HFFc6 (cell line): ENCODE measurements around the gene SPRED2. TPM values are rescaled to one million over a fixed set of nuclear protein-coding genes. Genes with fewer than 3 reads are reported as not detected.

Source experiments
- DNase-seq: peaks from one replicate; pipeline ENCODE4 v3.0.0-alpha.2; 2018
- H3K27ac Mint-ChIP-seq: 2 replicates; pipeline ENCODE4 v1.8.0; 2020; ENCODE audit warnings: mild to moderate bottlenecking, mixed read lengths
- H3K27me3 Mint-ChIP-seq: 2 replicates; pipeline ENCODE4 v1.8.0; 2021; ENCODE audit warnings: mild to moderate bottlenecking, moderate library complexity, mixed read lengths; ENCODE audit not compliant: insufficient read depth
- H3K36me3 Mint-ChIP-seq: 2 replicates; pipeline ENCODE4 v1.8.0; 2021; ENCODE audit warnings: low read depth, mixed read lengths
- H3K4me1 Mint-ChIP-seq: 2 replicates; pipeline ENCODE4 v1.8.0; 2020; ENCODE audit warnings: low read depth, mixed read lengths
- H3K4me3 Mint-ChIP-seq: 2 replicates; pipeline ENCODE4 v1.8.0; 2020; ENCODE audit warnings: mild to moderate bottlenecking, moderate library complexity, mixed read lengths
- H3K9me3 Mint-ChIP-seq: 2 replicates; pipeline ENCODE4 v1.8.0; 2020; ENCODE audit warnings: mild to moderate bottlenecking, mixed read lengths
- CTCF ChIP-seq: fragments of 200-600 bp; sonication (generic); IDR thresholded peaks from 2 replicates; pipeline ENCODE4 v1.5.0; 2021; ENCODE audit warnings: antibody characterized with exemption, mild to moderate bottlenecking
- total RNA-seq, 6 experiments: library from RNA; stranded (reverse); fragmentation: NEBNext Ultra II Directional; extraction: Animal tissue kit (Norgen Biotek cat#: 25700); gene quantifications; 2 replicates in 1 of 6; 3 replicates in 5 of 6; pipeline ENCODE4 v1.2.3, GENCODE V29; 2021

SPRED2 gene
- total RNA-seq, 6 experiments from 2014 or later = 28.7 to 38.5 (median 33.3) TPM

GRCh38 chr2:65299246-65299645, 133.2 kb downstream of the SPRED2 start:
- TF ChIP-seq CTCF = no peak
- peak; percentile 33 for DNase-seq
- Mint-ChIP-seq H3K4me3 (peak overlapping the region; percentile 20; the same call in 1 of the 2 replicates), H3K36me3 (peaks cover 11% of the 10 kb centered on the region; the same call in 1 of the 2 replicates), H3K4me1 (peaks cover 44% of the 10 kb centered on the region), H3K9me3 (no peaks in the 10 kb centered on the region), H3K27ac (peak overlapping the region; percentile 95), H3K27me3 (no peaks in the 10 kb centered on the region; the same call in none of the 2 replicates)

DNA sequence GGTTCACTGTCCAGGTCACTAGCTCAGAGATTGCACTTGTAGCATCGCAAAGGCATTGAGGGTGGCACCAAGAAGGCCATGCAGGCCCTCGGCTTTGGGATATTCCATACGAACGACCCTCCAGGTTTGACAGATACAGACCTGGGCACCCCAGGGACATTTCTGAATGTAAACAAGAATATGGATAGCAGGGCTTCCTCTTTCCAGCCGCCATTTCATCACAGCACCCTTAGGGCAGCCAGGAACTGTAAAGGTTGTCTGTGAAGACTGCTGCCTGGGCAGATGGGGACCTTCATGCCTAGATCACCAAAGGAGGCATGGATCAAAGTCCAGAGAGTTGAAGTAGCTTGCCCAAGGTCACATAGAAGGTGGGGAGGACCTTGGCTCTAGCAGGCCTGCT, 134.3 kb downstream of the SPRED2 start:
- Mint-ChIP-seq H3K4me1 (peaks cover 42% of the 10 kb centered on the region), H3K36me3 (peaks cover 9% of the 10 kb centered on the region; the same call in 1 of the 2 replicates)
- TF ChIP-seq CTCF = no peak

DNA sequence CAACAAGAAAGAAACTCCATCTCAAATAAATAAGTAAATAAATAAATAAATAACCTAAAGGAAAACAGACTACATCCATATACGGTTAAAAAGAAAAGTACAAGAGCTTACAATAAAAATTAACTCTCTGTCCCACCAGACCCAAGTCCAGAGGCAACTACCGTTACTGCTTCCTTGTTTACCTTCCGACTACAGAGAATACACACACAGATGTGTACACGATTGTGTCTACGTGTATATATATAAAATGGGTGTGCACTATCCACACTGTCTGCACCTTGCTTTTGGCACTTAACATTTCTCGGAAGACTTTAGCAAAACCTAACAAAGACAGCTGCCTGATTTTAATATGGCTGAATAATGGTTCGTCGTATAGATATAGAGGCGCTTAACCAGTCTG, 134.9 kb downstream of the SPRED2 start:
- Mint-ChIP-seq H3K27me3 (peaks cover 1% of the 10 kb centered on the region), H3K36me3 (peaks cover 3% of the 10 kb centered on the region; the same call in 1 of the 2 replicates), H3K9me3 (no peaks in the 10 kb centered on the region), H3K4me1 (peaks cover 36% of the 10 kb centered on the region), H3K27ac (no peak overlapping the region), H3K4me3 (no peak overlapping the region)
- DNase-seq = no peak
- no peak for TF ChIP-seq CTCF

More for the DNA sequence above, 134.3 kb downstream of the SPRED2 start:
- Mint-ChIP-seq H3K4me3 (no peak overlapping the region), H3K9me3 (no peaks in the 10 kb centered on the region), H3K27me3 (no peaks in the 10 kb centered on the region; the same call in none of the 2 replicates), H3K27ac (no peak overlapping the region)
- no peak for DNase-seq

GRCh38 chr2:65296971-65297370, 135.4 kb downstream of the SPRED2 start:
- no peak for DNase-seq
- Mint-ChIP-seq H3K4me3 (no peak overlapping the region), H3K9me3 (no peaks in the 10 kb centered on the region), H3K4me1 (peaks cover 30% of the 10 kb centered on the region), H3K27me3 (peaks cover 1% of the 10 kb centered on the region), H3K36me3 (no peaks in the 10 kb centered on the region), H3K27ac (no peak overlapping the region)
- no peak for TF ChIP-seq CTCF

DNA sequence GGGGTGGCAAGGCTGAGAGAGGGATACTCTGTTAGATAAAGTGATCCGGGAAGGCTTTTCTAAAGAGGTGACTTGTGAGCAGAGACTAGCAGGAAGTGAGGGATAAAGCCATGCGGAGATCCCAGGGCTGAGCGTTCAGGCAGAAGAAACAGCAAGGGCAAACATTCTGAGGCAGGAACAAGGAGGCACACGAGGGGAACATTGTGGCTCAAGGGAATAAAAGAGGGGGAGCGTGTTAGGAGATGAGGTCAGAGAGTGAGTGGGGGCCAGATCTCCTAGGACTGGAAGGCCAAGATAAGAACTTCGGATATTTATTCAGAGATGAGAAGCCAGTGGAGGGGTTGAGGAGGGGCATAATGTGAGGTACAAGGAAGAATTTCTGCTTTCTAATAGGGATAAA, 137.7 kb downstream of the SPRED2 start:
- DNase-seq = no peak
- TF ChIP-seq CTCF = no peak
- Mint-ChIP-seq H3K4me3 (no peak overlapping the region), H3K27ac (no peak overlapping the region), H3K27me3 (peaks cover 1% of the 10 kb centered on the region; the same call in 1 of the 2 replicates), H3K4me1 (peaks cover 8% of the 10 kb centered on the region), H3K36me3 (no peaks in the 10 kb centered on the region), H3K9me3 (no peaks in the 10 kb centered on the region)

- H3K27me3 Mint-ChIP-seq = peaks cover 1% of the 10 kb centered on the region; the same call in 1 of the 2 replicates
- no peaks in the 10 kb centered on the region for H3K36me3 Mint-ChIP-seq
- TF ChIP-seq CTCF = no peak
- H3K9me3 Mint-ChIP-seq = no peaks in the 10 kb centered on the region
- DNase-seq = no peak
- H3K4me1 Mint-ChIP-seq = peaks cover 2% of the 10 kb centered on the region
- H3K4me3 Mint-ChIP-seq = no peak overlapping the region
- H3K27ac Mint-ChIP-seq = no peak overlapping the region
Measured at GRCh38 chr2:65294136-65294535, 138.3 kb downstream of the SPRED2 start.
